ENCODE data around the gene MYO7A.

The MYO7A gene

GRCh38 chr11:77147668-77148321 is 19.7 kb downstream of the MYO7A start:
- peak; percentile 23 for DNase-seq

GRCh38 chr11:77148963-77149715 is 21.1 kb downstream of the MYO7A start:
- DNase-seq: no peak

GRCh38 chr11:77149716-77150392 is 21.8 kb downstream of the MYO7A start:
- no peak for DNase-seq

- DNase-seq: no peak
Measured at GRCh38 chr11:77150836-77151235, 22.8 kb downstream of the MYO7A start.

- peak; percentile 61 for DNase-seq
Measured at GRCh38 chr11:77151804-77152509, 23.9 kb downstream of the MYO7A start.

GRCh38 chr11:77152846-77153245 is 24.8 kb downstream of the MYO7A start:
- DNase-seq: no peak

GRCh38 chr11:77153276-77154185 is 25.5 kb downstream of the MYO7A start:
- no peak for DNase-seq

- no peak for DNase-seq
Measured at GRCh38 chr11:77154381-77155081, 26.5 kb downstream of the MYO7A start.

GRCh38 chr11:77155082-77155475 is 27.0 kb downstream of the MYO7A start:
- DNase-seq: no peak

GRCh38 chr11:77155556-77156130 is 27.6 kb downstream of the MYO7A start:
- DNase-seq: no peak

GRCh38 chr11:77156396-77157195 is 28.6 kb downstream of the MYO7A start:
- no peak for DNase-seq

- DNase-seq: no peak
Measured at GRCh38 chr11:77158041-77158695, 30.1 kb downstream of the MYO7A start.

GRCh38 chr11:77159219-77159936 is 31.3 kb downstream of the MYO7A start:
- no peak for DNase-seq

- no peak for DNase-seq
Measured at GRCh38 chr11:77159937-77160495, 32.0 kb downstream of the MYO7A start.

GRCh38 chr11:77163271-77163670 is 35.2 kb downstream of the MYO7A start:
- DNase-seq: no peak

GRCh38 chr11:77165066-77165465 is 37.0 kb downstream of the MYO7A start:
- DNase-seq: no peak

- no peak for DNase-seq
Measured at GRCh38 chr11:77166021-77166420, 38.0 kb downstream of the MYO7A start.

- no peak for DNase-seq
Measured at GRCh38 chr11:77167111-77167626, 39.1 kb downstream of the MYO7A start.

All from activated naive CD4-positive, alpha-beta T cell treated with Interleukin-2 at 50 U/mL for 16 hours (primary cell).